Sigmoid colon (tissue), 4 donors: ENCODE results near the gene RBM6.

Experiments
- CTCF ChIP-seq, 4 experiments: fragments of 450-650 bp in 3 of 4; fragments of 200-600 bp in 1 of 4; IDR thresholded peaks; one replicate each; pipeline ENCODE4 v1.5.1; 2016 to 2019; ENCODE audit warnings: antibody characterized with exemption in 4 of 4, mild to moderate bottlenecking in 3 of 4, moderate library complexity in 2 of 4
- POLR2A ChIP-seq, 2 donors: fragments of 450-650 bp; IDR thresholded peaks; one replicate each; pipeline ENCODE4 v1.6.1; 2016; ENCODE audit warnings: antibody characterized with exemption in 2 of 2, mild to moderate bottlenecking in 2 of 2, moderate library complexity in 2 of 2
- POLR2AphosphoS5 ChIP-seq, 4 donors: sonication (generic); formaldehyde crosslinking; IDR thresholded peaks; one replicate each; pipeline ENCODE4 v1.6.1; 2017; ENCODE audit warnings: antibody characterized with exemption in 4 of 4

DNA sequence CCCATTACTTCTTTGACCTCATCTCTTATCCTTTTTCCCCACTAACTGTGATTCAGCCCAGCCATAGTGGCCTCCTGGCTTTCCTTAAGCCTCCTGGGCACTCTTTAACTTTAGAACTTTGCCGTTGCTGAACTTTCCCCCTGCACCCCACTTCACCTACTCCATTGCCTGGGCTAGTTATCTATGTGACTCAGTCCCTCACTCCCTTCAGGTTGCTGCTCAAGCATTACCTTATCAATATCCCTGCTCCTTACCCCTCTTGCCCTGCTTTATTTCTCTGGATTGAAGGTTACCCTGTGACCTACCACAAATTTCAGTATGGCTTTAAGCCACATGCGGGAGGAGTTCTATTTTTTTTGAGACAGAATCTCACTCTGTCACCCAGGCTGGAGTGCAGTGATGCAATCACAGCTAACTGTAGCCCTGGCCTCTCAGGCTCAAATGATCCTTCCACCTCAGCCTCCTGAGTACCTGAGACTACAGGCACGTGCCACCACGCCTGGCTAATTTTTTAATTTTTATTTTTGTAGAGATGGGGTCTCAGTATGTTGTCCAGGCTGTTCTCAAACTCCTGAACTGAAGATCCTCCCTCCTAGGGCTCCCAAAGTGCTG is 13.7 kb upstream of the RBM6 start:
- no peak for TF ChIP-seq CTCF (IDR thresholded peaks at IDR 0.05)
- TF ChIP-seq POLR2A (IDR thresholded peaks at IDR 0.05), result no peak
- no peak for TF ChIP-seq POLR2AphosphoS5 (IDR thresholded peaks at IDR 0.05)
